Large intestine (tissue), 3 donors: ENCODE measurements around the gene TLE1. TPM values are rescaled to one million over a fixed set of nuclear protein-coding genes. Genes with fewer than 3 reads are reported as not detected.
"Not testable (repeated sequence)": the region's sequence is repeated elsewhere in the genome, so short reads cannot be mapped to it uniquely, and the experiment has no call there.

ENCODE experiments used
- DNase-seq, 2 donors: peaks; one replicate each; pipeline versions ENCODE4 v3.0.0 to v3.0.0-alpha.2; 2013
- H3K27ac ChIP-seq: one replicate; pipeline ENCODE4 v1.5.1; 2013; ENCODE audit warnings: low read length
- H3K27me3 ChIP-seq: 2 replicates; pipeline ENCODE4 v1.6.1; 2013; ENCODE audit warnings: low read length; ENCODE audit not compliant: control insufficient read depth, insufficient read depth
- H3K36me3 ChIP-seq: 2 replicates; pipeline ENCODE4 v1.6.1; 2013; ENCODE audit warnings: low read length; ENCODE audit not compliant: control insufficient read depth, insufficient read depth
- H3K4me1 ChIP-seq: one replicate; pipeline ENCODE4 v1.6.1; 2013; ENCODE audit warnings: low read length; ENCODE audit not compliant: control insufficient read depth, insufficient read depth
- H3K4me3 ChIP-seq: one replicate; pipeline ENCODE4 v1.5.1; 2013; ENCODE audit warnings: low read length
- H3K9me3 ChIP-seq: one replicate; pipeline ENCODE4 v1.6.1; 2013; ENCODE audit warnings: mild to moderate bottlenecking, low read depth, low read length, moderate library complexity; ENCODE audit not compliant: control insufficient read depth
- WGBS: methylation state at CpG from one replicate; pipeline ENCODE4 v1.1.5; 2013; ENCODE audit warnings: low lambda C conversion rate; ENCODE audit not compliant: insufficient coverage; 5-methylcytosine and 5-hydroxymethylcytosine counted together
- polyA plus RNA-seq: library from polyadenylated mRNA; unstranded; fragments of 120-200 nt; gene quantifications from one replicate; pipeline ENCODE4 v1.2.1, GENCODE V29; 2013

TLE1 gene
- polyA plus RNA-seq, 1 donor, result 26.7 TPM

GRCh38 chr9:81601639-81602623, 87.4 kb downstream of the TLE1 start:
- Histone ChIP-seq H3K36me3 (peaks cover 38% of the 10 kb centered on the region), H3K27ac (no peak overlapping the region), H3K27me3 (no peaks in the 10 kb centered on the region), H3K4me3 (no peak overlapping the region), H3K9me3 (no peaks in the 10 kb centered on the region), H3K4me1 (no peaks in the 10 kb centered on the region)
- no peak for DNase-seq
- 82% methylated on average over 5 of the region's 15 CpGs for WGBS

- no peaks in the 10 kb centered on the region for H3K27me3 ChIP-seq
- no peaks in the 10 kb centered on the region for H3K9me3 ChIP-seq
- no peaks in the 10 kb centered on the region for H3K4me1 ChIP-seq
- H3K36me3 ChIP-seq, result peaks cover 46% of the 10 kb centered on the region
- WGBS, result no CpG with 5 or more reads among the region's 4 CpGs
- H3K4me3 ChIP-seq, result no peak overlapping the region
- H3K27ac ChIP-seq, result no peak overlapping the region
- no peak for DNase-seq
Measured at GRCh38 chr9:81600631-81601030, 88.7 kb downstream of the TLE1 start.

GRCh38 chr9:81599837-81600236, 89.5 kb downstream of the TLE1 start:
- no peaks in the 10 kb centered on the region for H3K27me3 ChIP-seq
- H3K36me3 ChIP-seq, result peaks cover 46% of the 10 kb centered on the region
- H3K27ac ChIP-seq, result no peak overlapping the region
- 100% methylated on average over 1 of the region's 1 CpG for WGBS
- no peak overlapping the region for H3K4me3 ChIP-seq
- H3K9me3 ChIP-seq, result no peaks in the 10 kb centered on the region
- H3K4me1 ChIP-seq, result no peaks in the 10 kb centered on the region
- DNase-seq, result no peak

DNA sequence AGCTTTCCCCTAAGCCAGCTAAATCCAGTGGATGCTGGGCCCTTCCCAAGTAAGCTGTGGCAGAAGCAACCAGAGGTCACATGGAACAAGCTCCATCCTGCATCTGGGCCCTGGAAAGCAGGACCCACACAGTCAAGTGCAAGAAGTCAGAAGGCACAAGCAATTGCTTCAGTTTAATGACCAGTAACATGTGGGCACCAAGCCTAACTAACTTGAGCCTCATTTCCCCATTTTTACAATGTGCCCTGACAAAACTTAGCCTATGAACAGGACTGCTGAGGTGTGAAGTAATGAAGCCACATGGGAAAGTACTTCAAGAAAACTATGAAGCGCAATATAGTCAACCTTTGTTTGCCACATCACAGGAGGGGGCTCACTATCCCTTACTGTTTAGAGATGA, 90.5 kb downstream of the TLE1 start:
- Histone ChIP-seq H3K27ac (no peak overlapping the region), H3K9me3 (no peaks in the 10 kb centered on the region), H3K36me3 (peaks cover 39% of the 10 kb centered on the region), H3K4me3 (no peak overlapping the region), H3K27me3 (no peaks in the 10 kb centered on the region), H3K4me1 (no peaks in the 10 kb centered on the region)
- DNase-seq, result no peak
- no CpG with 5 or more reads among the region's 1 CpG for WGBS

DNA sequence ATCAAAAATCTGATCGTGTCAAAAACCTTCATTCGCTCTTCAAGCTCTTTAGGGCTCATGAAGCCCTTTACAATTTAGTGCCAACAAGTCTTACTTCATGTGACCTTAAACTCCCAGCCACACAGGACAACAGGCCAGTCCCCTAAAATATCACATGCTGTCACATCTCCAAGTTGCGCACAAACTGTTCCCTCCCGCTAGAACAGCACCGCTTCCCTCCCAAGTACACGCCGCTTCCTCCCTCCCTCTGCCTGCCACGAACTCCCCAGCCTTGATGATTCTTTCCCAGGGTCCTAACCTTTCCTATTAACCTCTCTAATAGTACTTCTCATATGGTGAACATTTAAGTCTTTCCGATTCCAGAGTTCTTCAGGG, 91.2 kb downstream of the TLE1 start:
- Histone ChIP-seq H3K27me3 (no peaks in the 10 kb centered on the region), H3K9me3 (no peaks in the 10 kb centered on the region), H3K27ac (no peak overlapping the region), H3K4me3 (no peak overlapping the region), H3K4me1 (no peaks in the 10 kb centered on the region), H3K36me3 (peaks cover 39% of the 10 kb centered on the region)
- WGBS, result 86% methylated on average over 3 of the region's 9 CpGs
- no peak for DNase-seq

- H3K9me3 ChIP-seq, result no peaks in the 10 kb centered on the region
- H3K27ac ChIP-seq, result no peak overlapping the region
- peaks cover 4% of the 10 kb centered on the region for H3K4me1 ChIP-seq
- no peak overlapping the region for H3K4me3 ChIP-seq
- peaks cover 44% of the 10 kb centered on the region for H3K36me3 ChIP-seq
- no peaks in the 10 kb centered on the region for H3K27me3 ChIP-seq
- no CpG with 5 or more reads among the region's 12 CpGs for WGBS
- no peak for DNase-seq
Measured at GRCh38 chr9:81597419-81598122, 91.8 kb downstream of the TLE1 start.

GRCh38 chr9:81596679-81597418, 92.5 kb downstream of the TLE1 start:
- Histone ChIP-seq H3K27me3 (no peaks in the 10 kb centered on the region), H3K36me3 (peaks cover 42% of the 10 kb centered on the region), H3K9me3 (no peaks in the 10 kb centered on the region), H3K4me1 (peaks cover 8% of the 10 kb centered on the region), H3K27ac (no peak overlapping the region), H3K4me3 (no peak overlapping the region)
- DNase-seq, result no peak
- WGBS, result 77% methylated on average over 3 of the region's 13 CpGs

DNA sequence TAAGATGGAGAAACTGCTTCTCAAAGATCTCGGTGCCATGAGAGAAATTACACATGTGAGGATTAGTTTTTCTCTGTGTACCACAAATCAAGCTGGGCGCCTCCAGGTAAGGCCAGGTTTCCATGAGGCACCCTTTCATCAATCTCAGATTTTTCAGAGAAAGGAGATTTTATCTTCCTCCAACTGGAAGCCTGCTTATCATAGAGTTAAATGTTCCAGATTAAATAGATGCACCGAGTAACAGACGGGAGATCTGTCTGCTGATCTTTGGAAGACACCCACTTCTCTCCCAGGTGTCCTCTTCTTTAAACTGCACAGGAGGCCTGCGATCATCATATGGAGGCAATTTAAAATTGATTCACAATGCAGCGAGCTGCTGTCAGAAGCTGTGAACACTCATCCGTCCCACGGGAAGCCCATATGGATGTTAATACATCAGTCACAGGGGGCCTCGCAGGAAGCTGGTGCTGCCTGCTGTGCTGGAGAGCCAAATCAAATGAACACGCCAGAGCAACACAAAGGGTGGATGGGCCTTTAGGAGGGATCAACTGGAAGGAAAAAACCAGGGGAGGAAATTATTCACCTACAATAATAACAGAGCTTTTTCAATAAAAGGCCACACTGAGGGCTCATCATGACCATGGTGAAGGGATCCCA, 93.3 kb downstream of the TLE1 start:
- Histone ChIP-seq H3K9me3 (no peaks in the 10 kb centered on the region), H3K27ac (no peak overlapping the region), H3K4me1 (peaks cover 8% of the 10 kb centered on the region), H3K27me3 (no peaks in the 10 kb centered on the region), H3K36me3 (peaks cover 47% of the 10 kb centered on the region), H3K4me3 (no peak overlapping the region)
- DNase-seq, result no peak
- no CpG with 5 or more reads among the region's 10 CpGs for WGBS

- no CpG with 5 or more reads among the region's 10 CpGs for WGBS
- not testable (repeated sequence) for H3K27me3 ChIP-seq, H3K4me1 ChIP-seq, H3K4me3 ChIP-seq, H3K27ac ChIP-seq, H3K9me3 ChIP-seq, DNase-seq
- peaks cover 46% of the 10 kb centered on the region for H3K36me3 ChIP-seq
Measured at GRCh38 chr9:81595293-81595692, 94.1 kb downstream of the TLE1 start.

DNA sequence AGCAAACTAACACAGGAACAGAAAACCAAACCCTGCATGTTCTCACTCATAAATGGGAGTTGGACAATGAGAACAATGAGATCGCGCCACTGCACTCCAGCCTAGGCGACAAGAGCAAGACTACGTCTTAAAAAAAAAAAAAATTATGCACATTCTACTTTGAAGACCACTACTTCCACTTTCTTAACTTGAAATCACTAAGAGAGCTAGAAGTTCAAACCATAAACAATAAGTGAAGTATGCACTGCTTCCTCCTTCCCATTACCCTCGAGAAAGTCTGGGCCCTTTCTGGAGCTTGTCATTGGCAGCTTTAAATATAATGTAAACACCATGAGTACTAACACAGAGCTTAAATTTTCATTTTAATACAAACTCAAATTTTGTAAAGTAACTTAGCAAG, 94.9 kb downstream of the TLE1 start:
- peaks cover 8% of the 10 kb centered on the region for H3K4me1 ChIP-seq
- no peak overlapping the region for H3K27ac ChIP-seq
- no peak for DNase-seq
- no peaks in the 10 kb centered on the region for H3K27me3 ChIP-seq
- WGBS, result no CpG with 5 or more reads among the region's 5 CpGs
- peaks cover 55% of the 10 kb centered on the region for H3K36me3 ChIP-seq
- H3K9me3 ChIP-seq, result no peaks in the 10 kb centered on the region
- no peak overlapping the region for H3K4me3 ChIP-seq
